Measurements from ENCODE around the gene CCDC15.
"Not testable (repeated sequence)": the region's sequence is repeated elsewhere in the genome, so short reads cannot be mapped to it uniquely, and the experiment has no call there.

The CCDC15 gene

GRCh38 chr11:125080531-125080911 is 126.5 kb downstream of the CCDC15 start:
- DNase-seq (ENCODE audit: low read depth in 2 of 3, low spot score in 2 of 3) = no peak

GRCh38 chr11:125081098-125081798 is 127.2 kb downstream of the CCDC15 start:
- no peak for DNase-seq (ENCODE audit: low read depth in 2 of 3, low spot score in 2 of 3)

- DNase-seq (ENCODE audit: low read depth in 2 of 3, low spot score in 2 of 3) = no peak
Observed at GRCh38 chr11:125082040-125082439, 128.0 kb downstream of the CCDC15 start.

- no peak for DNase-seq (ENCODE audit: low read depth in 2 of 3, low spot score in 2 of 3)
Observed at GRCh38 chr11:125082611-125083311, 128.8 kb downstream of the CCDC15 start.

- no peak for DNase-seq (ENCODE audit: low read depth in 2 of 3, low spot score in 2 of 3)
Observed at GRCh38 chr11:125083312-125084056, 129.5 kb downstream of the CCDC15 start.

- DNase-seq (ENCODE audit: low read depth in 2 of 3, low spot score in 2 of 3) = no peak
Observed at GRCh38 chr11:125084057-125084416, 130.0 kb downstream of the CCDC15 start.

- no peak for DNase-seq (ENCODE audit: low read depth in 2 of 3, low spot score in 2 of 3)
Observed at GRCh38 chr11:125084761-125085231, 130.8 kb downstream of the CCDC15 start.

- DNase-seq (ENCODE audit: low read depth in 2 of 3, low spot score in 2 of 3) = no peak
Observed at GRCh38 chr11:125085301-125086081, 131.5 kb downstream of the CCDC15 start.

GRCh38 chr11:125086633-125087296 is 132.8 kb downstream of the CCDC15 start:
- no peak for DNase-seq (ENCODE audit: low read depth in 2 of 3, low spot score in 2 of 3)

- DNase-seq (ENCODE audit: low read depth in 2 of 3, low spot score in 2 of 3) = no peak
Observed at GRCh38 chr11:125088123-125088522, 134.1 kb downstream of the CCDC15 start.

GRCh38 chr11:125088576-125089455 is 134.8 kb downstream of the CCDC15 start:
- no peak for DNase-seq (ENCODE audit: low read depth in 2 of 3, low spot score in 2 of 3)

GRCh38 chr11:125089481-125089880 is 135.5 kb downstream of the CCDC15 start:
- DNase-seq (ENCODE audit: low read depth in 2 of 3, low spot score in 2 of 3) = not testable (repeated sequence)

- DNase-seq (ENCODE audit: low read depth in 2 of 3, low spot score in 2 of 3) = not testable (repeated sequence)
Observed at GRCh38 chr11:125090151-125090550, 136.1 kb downstream of the CCDC15 start.

- DNase-seq (ENCODE audit: low read depth in 2 of 3, low spot score in 2 of 3) = no peak
Observed at GRCh38 chr11:125090816-125091215, 136.8 kb downstream of the CCDC15 start.

Data from activated CD8-positive, alpha-beta memory T cell treated with anti-CD3 and anti-CD28 coated beads for 48 hours (primary cell).